COR-L47 (cell line): ENCODE results near the gene MAPK12.

ENCODE experiments used
- DNase-seq: peaks from one replicate; lab custom pipeline; 2025; lab: John Stamatoyannopoulos, UW

The MAPK12 gene

DNA sequence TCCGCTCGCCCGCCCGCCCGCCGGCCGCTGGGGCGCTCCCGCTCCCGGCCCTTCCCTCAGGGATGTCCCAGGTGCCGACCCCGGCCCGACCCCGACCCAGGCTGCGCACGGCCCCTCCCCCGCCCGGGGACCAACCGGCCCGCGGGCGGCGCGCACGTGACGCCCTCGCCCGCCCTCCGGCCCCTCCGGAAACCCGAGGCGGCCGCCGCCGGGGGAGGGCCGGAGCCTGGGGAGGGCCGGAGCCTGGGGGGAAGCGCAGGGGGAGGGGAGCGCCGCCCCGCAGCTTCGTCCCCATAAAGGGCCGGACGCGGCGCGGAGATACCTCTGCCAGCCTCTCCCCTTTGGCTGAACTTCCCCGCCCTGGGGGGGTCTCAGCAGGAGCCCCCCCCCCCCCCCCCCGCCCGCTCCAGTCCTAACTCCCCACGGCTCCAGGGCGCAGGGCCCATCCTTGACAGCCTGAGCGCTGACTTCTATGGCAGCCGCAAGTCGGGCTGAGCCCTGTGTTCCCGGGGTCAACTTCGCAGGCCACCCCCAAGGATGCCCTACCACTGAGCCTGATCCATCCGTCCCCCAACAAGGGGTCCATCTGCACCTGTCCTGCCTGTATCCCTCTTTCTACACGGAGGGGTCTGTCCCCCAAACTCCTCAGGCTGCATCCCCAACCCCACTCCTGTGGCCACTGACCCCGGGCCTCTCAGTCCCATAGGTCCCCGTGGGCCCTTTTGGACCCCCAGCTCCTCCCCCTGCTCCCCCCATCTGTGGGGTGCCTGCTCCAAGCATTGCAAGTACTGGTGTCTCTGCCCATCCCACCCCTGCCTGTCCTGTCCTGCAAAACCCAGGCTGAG lies at the start of gene MAPK12:
TSS of gene MAPK12 (minus strand) at position 69 of the 845 bp plus-strand sequence. CDS start 174 bp downstream, outside the sequence.
- DNase-seq: peak; percentile 51

DNA sequence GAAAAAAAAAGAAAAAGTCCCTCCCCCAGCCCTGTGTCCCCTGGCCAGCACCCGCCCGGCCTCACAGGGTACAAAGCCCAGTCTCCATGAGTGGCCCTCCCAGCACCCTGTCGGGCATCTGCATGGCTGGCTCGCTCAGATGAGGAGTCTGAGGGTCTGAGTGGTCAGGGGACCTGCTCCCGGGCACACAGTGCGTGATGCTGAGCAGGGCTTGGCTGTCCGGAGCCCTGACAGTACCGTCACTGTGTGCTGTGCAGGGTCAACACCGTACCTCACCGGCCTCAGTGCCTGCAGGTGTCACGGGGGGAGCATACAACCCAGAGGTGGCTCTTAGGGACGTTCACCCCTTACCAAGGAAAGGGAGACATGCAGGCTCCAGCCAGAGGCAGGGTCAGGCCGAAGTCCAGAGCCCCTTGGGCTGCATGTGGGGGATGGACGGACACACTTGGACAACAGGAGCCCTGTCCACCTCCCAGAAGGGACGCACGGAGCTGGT lies 49.5 kb upstream of the MAPK12 start:
- DNase-seq: no peak

GRCh38 chr22:50310031-50310722 lies 48.7 kb upstream of the MAPK12 start:
- no peak for DNase-seq

GRCh38 chr22:50309601-50309991 lies 48.1 kb upstream of the MAPK12 start:
- no peak for DNase-seq

GRCh38 chr22:50308986-50309600 lies 47.6 kb upstream of the MAPK12 start:
- DNase-seq: no peak

- DNase-seq: no peak
Measured at GRCh38 chr22:50308597-50308935, 47.1 kb upstream of the MAPK12 start.

- DNase-seq: no peak
Measured at GRCh38 chr22:50307890-50308596, 46.6 kb upstream of the MAPK12 start.

DNA sequence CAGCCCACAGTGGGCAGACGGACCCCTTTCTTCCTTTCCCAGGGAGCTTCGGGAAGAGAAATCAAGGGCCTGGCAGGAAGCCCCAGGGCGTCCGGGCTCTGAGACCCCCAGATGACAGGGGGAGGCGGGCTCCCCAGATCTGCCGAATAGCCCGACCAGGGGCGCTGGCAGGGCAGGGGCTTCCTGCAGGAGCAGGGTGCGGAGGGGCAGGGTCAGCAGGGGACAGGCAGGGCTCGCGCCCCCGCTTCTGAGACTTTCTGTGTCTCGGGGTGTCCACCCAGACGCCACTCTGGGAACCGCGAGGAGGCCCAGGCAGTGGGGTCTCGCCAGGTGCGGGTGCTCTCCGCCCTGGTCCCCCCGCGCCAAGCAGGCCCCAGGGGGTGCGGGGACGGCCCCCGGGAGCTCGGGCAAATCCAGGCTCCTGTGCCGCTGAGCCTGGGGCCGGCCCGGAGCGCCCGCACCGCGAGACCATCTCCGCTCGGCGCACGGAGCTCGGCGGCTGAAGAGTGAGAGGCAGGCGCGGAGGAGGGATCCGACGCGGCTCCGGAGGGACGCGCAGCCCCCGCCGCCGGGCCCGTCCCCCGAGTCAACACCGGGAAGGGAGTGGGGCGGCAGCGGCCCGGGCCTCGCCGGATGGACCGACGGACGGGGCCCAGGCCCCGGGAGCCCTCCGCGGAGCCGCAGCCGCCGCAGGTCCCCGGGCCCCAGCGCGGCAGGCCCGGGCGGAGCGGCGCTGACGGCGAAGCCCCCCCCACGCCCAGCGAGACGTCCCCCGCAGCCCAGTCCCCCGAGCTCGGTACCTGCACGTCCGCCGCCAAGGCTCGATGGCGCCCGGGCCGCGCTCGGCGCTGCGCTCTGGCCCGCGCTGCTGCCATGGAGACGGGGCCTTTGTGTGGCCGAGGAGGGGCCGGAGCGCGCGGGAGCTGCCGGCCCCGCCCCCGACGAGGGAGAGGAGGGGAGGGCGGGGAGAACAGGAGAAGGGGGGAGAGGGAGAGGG lies 45.6 kb upstream of the MAPK12 start, which contains the start of gene PLXNB2:
TSS of gene PLXNB2 (minus strand) at position 894 of the 997 bp plus-strand sequence. CDS start 17,062 bp downstream, outside the sequence.
- peak; percentile 80 for DNase-seq

- DNase-seq: peak; percentile 79
Measured at GRCh38 chr22:50305923-50306566, 44.6 kb upstream of the MAPK12 start.

DNA sequence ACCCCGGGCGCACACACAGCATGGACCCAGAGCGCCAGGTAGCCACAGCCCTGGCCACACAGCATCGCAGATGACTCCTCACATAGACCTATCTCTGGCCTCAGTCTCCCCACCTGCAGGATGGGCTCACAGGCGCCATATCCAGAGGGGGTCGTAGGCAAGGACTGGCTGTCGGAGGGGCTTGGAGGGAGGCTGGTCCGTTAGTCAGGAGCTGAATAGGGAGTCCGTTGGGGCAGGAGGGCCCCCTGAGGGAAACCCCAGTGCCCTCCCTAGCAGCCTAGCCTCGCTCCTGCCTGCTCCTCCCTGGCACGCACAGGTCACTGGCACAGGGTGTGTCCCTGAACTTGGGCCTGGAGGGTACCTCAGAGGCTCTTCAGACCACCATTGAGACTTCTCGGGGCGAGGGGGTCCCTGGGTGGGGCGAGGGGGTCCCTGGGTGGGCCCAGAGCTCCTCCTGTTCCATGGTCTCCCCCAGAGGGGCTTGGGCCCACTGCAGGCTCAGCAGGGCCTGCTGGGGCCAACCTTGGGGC lies 44.0 kb upstream of the MAPK12 start:
- DNase-seq: no peak

DNA sequence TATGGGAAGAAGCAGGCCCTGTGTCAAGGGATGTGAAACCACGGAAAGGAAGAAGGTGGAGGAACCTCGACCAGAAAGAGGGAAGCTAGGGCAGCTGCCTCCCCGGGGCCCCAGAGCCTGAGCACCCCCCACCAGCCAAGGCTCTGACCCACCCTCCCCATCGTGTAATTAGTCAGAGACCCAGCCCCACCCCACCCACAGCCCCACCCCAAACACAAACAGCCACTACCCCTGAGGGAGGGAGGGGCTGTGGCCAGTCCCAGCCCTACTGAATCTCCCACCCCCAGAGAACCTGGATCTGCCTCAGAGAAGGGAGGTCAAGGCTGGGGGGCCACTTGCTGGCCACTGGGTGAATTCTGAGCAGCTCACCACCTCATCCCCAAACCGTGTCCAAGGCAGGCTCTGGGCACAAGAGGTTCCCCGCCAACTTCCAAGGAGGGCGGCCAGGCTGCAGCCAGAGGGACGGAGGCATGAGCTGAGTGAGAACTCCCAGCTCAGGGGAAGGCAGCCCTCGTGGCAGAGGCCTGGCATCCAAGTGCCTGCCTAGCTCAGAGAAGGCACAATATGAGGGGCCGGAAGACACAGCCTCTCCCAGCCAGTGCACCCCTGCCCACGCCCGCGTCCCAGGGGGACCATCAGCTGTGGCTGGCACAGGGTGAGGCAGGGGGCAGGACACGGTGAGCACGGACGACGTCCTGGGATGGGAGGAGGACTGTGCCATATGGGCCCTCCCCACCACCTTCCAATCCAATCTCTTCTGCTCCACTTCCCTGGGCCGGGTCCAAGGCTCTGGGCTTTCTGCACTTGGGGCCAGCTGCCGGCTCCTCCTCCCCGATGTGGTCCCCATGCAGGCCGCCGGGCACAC lies 43.3 kb upstream of the MAPK12 start:
- no peak for DNase-seq

- DNase-seq: peak; percentile 24
Measured at GRCh38 chr22:50303848-50304527, 42.5 kb upstream of the MAPK12 start.

DNA sequence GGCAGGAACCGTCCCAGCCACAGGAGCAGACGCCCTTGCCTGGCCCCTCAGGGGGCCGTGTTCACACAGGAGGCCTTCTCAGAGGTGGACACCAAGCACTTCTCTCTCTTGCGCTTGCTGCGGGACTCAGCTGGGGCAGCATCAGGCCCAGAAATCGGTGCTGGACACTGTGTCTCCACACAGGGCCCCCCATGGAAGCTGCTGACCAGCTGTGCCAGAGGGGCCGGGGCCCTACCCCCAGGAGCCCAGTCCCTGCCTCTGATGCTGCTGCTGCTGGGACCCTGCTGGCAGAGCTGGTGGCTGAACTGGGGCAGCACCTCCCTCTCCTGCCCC lies 42.0 kb upstream of the MAPK12 start:
- no peak for DNase-seq

DNA sequence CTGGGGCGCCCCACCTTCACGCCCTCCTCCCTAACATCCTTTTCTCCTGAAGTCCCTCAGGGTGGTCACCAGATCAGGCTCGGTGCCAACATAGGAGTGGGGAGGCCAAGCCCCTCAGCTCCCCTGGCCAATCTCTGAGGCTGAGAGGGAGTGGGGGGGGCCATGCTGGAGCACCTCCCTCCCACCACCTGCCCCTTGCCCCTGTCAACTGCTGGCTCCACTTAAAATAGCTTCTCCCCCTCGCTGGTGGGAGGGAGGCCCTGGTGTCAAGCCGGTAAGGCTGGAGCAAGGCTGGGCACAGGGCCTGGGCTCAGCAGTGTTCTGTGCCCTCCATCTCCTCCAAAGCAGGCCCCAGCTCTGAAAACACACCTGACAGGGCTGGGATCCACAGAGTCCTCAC lies 41.1 kb upstream of the MAPK12 start:
- DNase-seq: peak; percentile 11

GRCh38 chr22:50302041-50302541 lies 40.6 kb upstream of the MAPK12 start:
- DNase-seq: no peak

DNA sequence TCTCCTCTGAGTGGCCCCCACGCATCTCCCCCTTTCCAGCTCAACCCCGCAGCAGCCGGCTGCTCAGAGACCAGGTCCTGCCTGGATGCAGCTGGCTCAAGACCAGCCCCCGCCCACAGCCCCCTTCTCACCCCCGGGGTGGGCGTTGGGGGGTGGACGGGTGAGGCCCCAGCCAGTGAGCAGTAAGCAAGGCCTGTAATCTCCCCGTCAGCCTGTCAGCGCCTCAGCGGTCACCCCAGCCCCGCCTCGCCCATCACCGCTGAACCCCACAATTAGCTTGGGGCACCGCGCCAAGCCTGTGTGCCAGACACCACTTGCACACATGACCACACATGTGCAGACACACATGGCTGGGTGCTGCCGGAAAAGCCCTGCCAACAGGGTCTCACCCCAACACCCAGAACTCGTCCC lies 40.1 kb upstream of the MAPK12 start:
- DNase-seq: peak; percentile 89

- DNase-seq: no peak
Measured at GRCh38 chr22:50300620-50301257, 39.3 kb upstream of the MAPK12 start.
